Small intestine (tissue), 7 donors: ENCODE results near the gene GPS2. TPM values are rescaled to one million over a fixed set of nuclear protein-coding genes. Genes with fewer than 3 reads are reported as not detected.

Experiments
- DNase-seq, 2 donors: peaks; one replicate each; pipeline versions ENCODE4 v3.0.0 to v3.0.0-alpha.2; 2013
- FAIRE-seq: peaks from 2 replicates; lab custom pipeline; 2012; peaks lifted over from hg19 to GRCh38; lab: Jason Lieb, UNC
- H3K27ac ChIP-seq, 3 donors: one replicate each; pipeline ENCODE4 v1.5.1; 2013; ENCODE audit warnings: low read length in 2 of 3, mild to moderate bottlenecking in 2 of 3, control low read depth in 1 of 3, inconsistent platforms in 1 of 3, low read depth in 1 of 3, moderate library complexity in 1 of 3
- H3K27me3 ChIP-seq, 3 donors: one replicate each; pipeline ENCODE4 v1.6.1; 2013; ENCODE audit warnings: low read length in 3 of 3, inconsistent platforms in 1 of 3; ENCODE audit not compliant: control insufficient read depth in 3 of 3, insufficient read depth in 3 of 3
- H3K36me3 ChIP-seq, 3 donors: one replicate each; pipeline ENCODE4 v1.6.1; 2013; ENCODE audit warnings: low read length in 3 of 3, inconsistent platforms in 1 of 3, low read depth in 1 of 3, mild to moderate bottlenecking in 1 of 3, moderate library complexity in 1 of 3; ENCODE audit not compliant: control insufficient read depth in 3 of 3, insufficient read depth in 2 of 3
- H3K4me1 ChIP-seq, 3 donors: one replicate each; pipeline ENCODE4 v1.6.1; 2013; ENCODE audit warnings: low read length in 2 of 3, inconsistent platforms in 1 of 3, low read depth in 1 of 3, mild to moderate bottlenecking in 1 of 3, moderate library complexity in 1 of 3; ENCODE audit not compliant: control insufficient read depth in 3 of 3, insufficient read depth in 2 of 3
- H3K4me3 ChIP-seq, 3 donors: one replicate each; pipeline ENCODE4 v1.5.1; 2013; ENCODE audit warnings: low read length in 3 of 3, control low read depth in 1 of 3, inconsistent platforms in 1 of 3, low read depth in 1 of 3, mild to moderate bottlenecking in 1 of 3, moderate library complexity in 1 of 3
- H3K9me3 ChIP-seq, 2 donors: one replicate each; pipeline ENCODE4 v1.6.1; 2013; ENCODE audit warnings: low read depth in 1 of 2, low read length in 1 of 2; ENCODE audit not compliant: control insufficient read depth in 2 of 2, insufficient read depth in 1 of 2
- WGBS, 3 donors: extraction: QIAGEN DNeasy Blood & Tissue Kit; methylation state at CpG; one replicate each; pipeline ENCODE4 v1.1.7; 2013; 5-methylcytosine and 5-hydroxymethylcytosine counted together
- polyA plus RNA-seq, 4 donors: library from polyadenylated mRNA; stranded (reverse) in 3 of 4; unstranded in 1 of 4; fragments of 200-250 nt in 3 of 4; fragments of 120-200 nt in 1 of 4; gene quantifications; one replicate each; pipeline versions ENCODE4 v1.2.1 to v1.2.3, GENCODE V29; 2013
- donor health status: healthy with polysubstance abuse.
- donor health status: control.
- donor health status: control.
- donor health status: Bipolar disorder and iron deficiency.
- donor health status: healthy.

The GPS2 gene
- polyA plus RNA-seq, 4 donors, result 48.3 to 152 (median 86.3) TPM

DNA sequence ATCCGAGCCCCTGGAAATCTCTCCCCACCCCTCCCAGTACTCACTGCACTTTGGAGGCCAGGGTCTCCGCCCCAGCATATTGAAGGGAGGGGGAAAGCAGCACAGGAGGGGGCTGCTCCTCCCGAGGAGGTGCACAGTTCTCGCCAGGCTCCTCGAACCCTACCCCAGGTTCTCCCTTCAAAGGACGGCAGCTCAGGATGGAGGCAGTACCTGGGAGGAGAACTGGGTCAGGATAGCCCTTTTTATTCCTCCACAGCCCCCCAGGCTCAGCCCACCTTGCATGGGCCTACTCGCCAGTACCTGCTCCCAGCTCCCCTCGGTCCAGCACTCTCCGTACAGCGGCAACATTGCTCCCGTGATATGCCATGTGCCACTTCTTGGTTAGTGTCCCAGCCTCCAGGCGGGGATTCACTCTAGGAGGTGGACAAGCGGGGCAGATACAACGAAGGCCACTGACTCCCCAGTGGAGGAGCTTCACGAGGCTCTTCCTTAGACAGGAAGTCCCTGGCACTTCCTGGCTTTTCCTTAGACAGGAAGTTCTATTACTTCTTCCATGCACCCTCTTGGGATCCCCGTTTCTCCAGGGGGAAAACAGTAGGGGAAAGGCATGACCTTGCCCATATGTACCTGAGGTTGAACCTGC is 2.1 kb upstream of the GPS2 start:
- 88 to 89% (median 88%) methylated on average over 16 of the region's 16 CpGs for WGBS, 3 donors
- Histone ChIP-seq H3K4me3 (no peak overlapping the region), H3K9me3 (no peaks in the 10 kb centered on the region), H3K4me1 (peaks cover 3 to 16% (median 3%) of the 10 kb centered on the region in 3 donors), H3K36me3 (peaks cover 7 to 76% (median 14%) of the 10 kb centered on the region in 3 donors), H3K27me3 (no peaks in the 10 kb centered on the region), H3K27ac (no peak overlapping the region)
- DNase-seq, result no peak
- no peak for FAIRE-seq

DNA sequence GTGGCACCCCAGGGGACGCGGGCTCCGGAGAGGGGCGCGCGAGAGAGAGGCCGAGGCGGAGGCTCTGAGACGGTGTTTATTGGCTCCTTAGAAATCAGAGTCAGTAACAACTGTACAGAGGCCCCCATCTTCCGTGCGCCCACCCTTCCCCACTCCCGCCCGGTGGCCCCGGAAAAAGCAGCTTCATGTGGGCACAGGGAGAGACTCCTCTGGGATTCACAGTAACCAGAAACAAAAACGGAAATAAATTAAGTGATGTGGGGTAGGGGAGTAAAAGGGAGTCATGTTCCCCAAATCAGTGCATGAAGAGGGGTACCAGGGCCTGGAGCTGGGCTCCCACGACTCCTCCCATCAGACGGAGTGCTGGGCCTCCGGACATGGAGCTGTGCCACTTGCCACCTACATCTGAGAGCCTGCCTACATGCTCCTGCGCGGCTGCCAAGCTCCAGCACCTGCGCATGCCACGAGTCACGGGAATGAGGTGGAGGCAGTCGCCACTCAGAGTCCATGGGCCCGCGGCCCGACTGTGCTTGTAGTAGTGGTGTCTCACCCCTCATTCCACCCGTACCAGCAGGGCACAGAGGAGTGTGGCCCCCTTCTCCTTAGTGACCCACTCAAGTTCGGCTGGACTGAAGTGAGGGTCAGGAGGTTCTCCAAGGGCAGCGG is 543 bp upstream of the GPS2 start:
- 19 to 37% (median 31%) methylated on average over 30 of the region's 30 CpGs for WGBS, 3 donors
- Histone ChIP-seq H3K9me3 (no peaks in the 10 kb centered on the region), H3K27ac (peak overlapping the region; percentile 93 to 95 (median 93)), H3K4me1 (peaks cover 3 to 16% (median 3%) of the 10 kb centered on the region in 3 donors), H3K4me3 (peak overlapping the region; percentile 79 to 99 (median 97)), H3K36me3 (peaks cover 7 to 74% (median 18%) of the 10 kb centered on the region in 3 donors), H3K27me3 (no peaks in the 10 kb centered on the region)
- FAIRE-seq (no peak), DNase-seq (no peak)

DNA sequence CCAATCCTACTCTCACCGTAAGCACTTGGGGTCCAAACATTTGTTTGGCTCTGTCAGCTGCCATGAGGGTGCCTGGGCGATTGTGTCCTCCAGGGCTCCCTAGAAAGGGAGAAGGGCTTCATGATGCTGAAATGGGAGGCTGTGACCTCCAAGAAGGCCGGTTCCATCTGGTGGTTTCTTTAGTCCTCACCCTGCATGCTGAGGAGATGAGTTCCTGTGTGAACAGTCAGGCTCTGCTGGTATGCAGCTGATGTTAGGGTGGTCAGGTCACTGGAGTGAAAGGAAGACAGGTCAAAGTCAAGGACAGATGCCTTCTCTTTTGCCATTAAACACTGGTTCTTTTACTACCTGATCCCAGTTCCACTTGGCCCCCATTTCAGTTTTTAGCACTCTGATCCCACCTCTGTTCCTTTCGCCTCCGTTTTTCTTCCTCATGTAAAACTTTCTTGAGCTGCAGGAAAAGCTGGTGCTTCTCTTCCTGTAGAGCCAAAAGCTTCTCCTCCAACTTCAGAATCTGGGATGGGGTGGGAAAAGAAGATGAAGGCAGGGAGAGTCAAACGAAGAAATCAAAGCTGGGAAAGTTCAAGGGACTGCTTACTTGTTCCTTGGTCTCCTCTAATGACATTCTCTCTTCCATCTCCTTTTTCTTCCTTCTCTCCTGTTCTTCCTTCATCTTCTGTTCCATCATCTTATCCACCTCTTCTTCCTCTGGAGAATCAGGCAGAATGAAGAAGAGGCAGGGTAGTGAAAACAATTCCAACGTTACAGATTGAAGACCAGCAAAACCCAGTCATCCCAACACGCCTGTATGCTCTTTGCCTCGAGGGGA is 1.1 kb downstream of the GPS2 start:
- Histone ChIP-seq H3K36me3 (peaks cover 7 to 74% (median 26%) of the 10 kb centered on the region in 3 donors), H3K4me1 (peaks cover 5 to 27% (median 9%) of the 10 kb centered on the region in 3 donors), H3K27ac (peak overlapping the region in 2 of 3 donors; percentile 85 to 93), H3K4me3 (peak overlapping the region; percentile 79 to 99 (median 97)), H3K9me3 (no peaks in the 10 kb centered on the region), H3K27me3 (no peaks in the 10 kb centered on the region)
- DNase-seq (no peak), FAIRE-seq (no peak)
- 36 to 44% (median 44%) methylated on average over 9 of the region's 9 CpGs for WGBS, 3 donors

DNA sequence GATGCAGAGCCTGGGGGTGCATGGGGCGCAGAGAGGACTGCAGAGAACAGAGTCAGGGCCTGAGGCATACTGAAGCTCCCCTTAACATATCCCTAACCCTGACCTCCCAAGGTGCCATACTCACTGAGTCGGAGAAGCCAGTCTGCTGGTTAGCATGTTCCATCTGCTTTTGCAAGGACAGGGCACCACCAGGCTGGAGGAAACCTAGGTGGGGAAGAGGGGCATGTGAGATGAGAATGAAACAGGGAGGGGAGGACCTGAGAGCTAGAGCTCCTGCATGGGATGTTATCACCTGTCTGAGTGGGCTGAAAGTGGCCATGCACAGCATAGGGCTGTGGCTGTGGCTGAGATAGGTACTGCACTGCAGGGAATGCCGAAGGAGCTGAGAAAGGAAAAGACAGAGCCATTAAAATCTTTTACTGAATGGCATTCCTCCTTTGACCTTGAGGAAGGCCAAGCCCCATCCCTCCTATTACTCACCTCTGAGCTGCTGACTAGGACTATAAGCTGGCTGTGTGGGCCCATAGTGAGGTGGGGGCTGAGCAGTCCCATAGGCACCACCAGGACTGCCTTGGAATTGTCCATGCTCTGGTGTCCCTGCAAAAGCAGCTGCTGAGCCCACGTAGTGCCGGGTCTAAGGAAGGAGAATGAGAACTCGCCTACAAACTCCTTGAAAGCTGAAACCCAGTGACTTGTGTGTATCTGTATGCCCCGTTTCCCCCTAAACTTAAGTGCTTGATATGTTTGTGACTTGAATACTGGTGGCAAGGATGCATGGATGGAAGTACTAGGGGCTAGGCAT is 1.9 kb downstream of the GPS2 start:
- FAIRE-seq (no peak), DNase-seq (no peak)
- no peak overlapping the region for H3K4me3 ChIP-seq
- H3K27ac ChIP-seq, result peak overlapping the region in 1 of 3 donors; percentile 93
- peaks cover 7 to 67% (median 26%) of the 10 kb centered on the region in 3 donors for H3K36me3 ChIP-seq
- no peaks in the 10 kb centered on the region for H3K27me3 ChIP-seq
- no peaks in the 10 kb centered on the region for H3K9me3 ChIP-seq
- H3K4me1 ChIP-seq, result peaks cover 2 to 31% (median 9%) of the 10 kb centered on the region in 3 donors
- 79 to 84% (median 81%) methylated on average over 7 of the region's 7 CpGs for whole genome bisulfite sequencing, 3 donors

DNA sequence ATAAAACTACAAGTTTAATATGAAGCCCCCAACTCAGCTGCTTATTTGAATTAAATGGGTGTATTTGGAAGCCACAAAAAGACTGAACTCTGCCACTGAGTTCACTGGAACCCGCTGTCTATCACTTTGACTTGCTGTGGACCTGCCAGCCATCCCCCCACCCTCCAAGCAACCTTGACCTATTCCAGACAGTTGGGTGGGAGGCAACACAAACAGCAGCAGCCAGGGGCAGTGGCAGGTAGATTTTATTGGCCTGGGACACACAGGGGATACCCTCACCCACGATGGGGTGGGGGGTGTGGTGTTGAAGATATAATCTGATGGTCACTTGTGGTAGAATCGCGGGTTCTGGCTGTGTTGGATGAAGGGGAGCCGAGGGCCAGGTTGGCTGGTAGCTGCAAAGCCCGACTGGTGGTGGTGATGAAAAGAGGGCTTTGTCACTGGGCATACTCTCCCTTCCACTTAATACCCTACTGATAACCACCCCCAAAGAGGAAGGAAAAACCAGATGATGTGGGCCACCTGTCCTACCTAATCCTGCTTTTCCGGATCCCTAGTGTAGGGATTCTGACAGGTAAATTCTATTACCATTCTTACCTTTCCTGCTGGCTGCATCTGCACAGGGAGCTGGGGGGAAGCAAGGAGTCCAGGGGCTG is 2.6 kb downstream of the GPS2 start:
- FAIRE-seq, result no peak
- peaks cover 2 to 31% (median 9%) of the 10 kb centered on the region in 3 donors for H3K4me1 ChIP-seq

DNA sequence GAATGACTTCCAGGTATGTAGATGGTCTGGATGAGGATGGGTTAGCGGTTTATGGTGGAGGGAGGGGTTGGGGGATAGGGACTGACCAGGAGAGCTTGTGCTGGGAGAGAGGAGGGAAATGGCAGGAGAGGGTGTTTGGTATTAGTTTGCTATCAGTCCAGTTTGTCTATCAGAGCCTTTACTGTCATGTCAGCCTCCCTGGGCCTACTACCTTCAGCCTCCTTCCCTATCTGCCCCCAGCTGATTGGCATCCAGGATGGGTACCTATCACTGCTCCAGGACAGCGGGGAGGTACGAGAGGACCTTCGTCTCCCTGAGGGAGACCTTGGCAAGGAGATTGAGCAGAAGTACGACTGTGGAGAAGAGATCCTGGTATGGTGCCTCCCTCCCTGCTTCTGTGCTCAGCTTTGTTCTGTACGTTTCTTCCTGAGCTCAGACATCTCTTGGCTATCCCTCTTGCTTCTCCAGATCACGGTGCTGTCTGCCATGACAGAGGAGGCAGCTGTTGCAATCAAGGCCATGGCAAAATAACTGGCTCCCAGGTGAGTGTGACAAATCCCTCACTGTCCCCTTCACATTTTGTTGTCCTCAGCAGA is 4.0 kb downstream of the GPS2 start:
- no peaks in the 10 kb centered on the region for H3K27me3 ChIP-seq
- DNase-seq, result no peak
- WGBS, 3 donors, result 77 to 85% (median 78%) methylated on average over 7 of the region's 7 CpGs
- H3K9me3 ChIP-seq, result no peaks in the 10 kb centered on the region
- no peak overlapping the region for H3K27ac ChIP-seq
- peaks cover 2 to 33% (median 9%) of the 10 kb centered on the region in 3 donors for H3K4me1 ChIP-seq
- H3K4me3 ChIP-seq, result no peak overlapping the region
- H3K36me3 ChIP-seq, result peaks cover 5 to 49% (median 23%) of the 10 kb centered on the region in 3 donors
- FAIRE-seq, result no peak

More for the DNA sequence above, 2.6 kb downstream of the GPS2 start:
- Histone ChIP-seq H3K4me3 (no peak overlapping the region), H3K36me3 (peaks cover 7 to 61% (median 25%) of the 10 kb centered on the region in 3 donors), H3K27me3 (no peaks in the 10 kb centered on the region), H3K9me3 (no peaks in the 10 kb centered on the region), H3K27ac (no peak overlapping the region)
- no peak for DNase-seq
- 63 to 76% (median 71%) methylated on average over 7 of the region's 7 CpGs for WGBS, 3 donors

DNA sequence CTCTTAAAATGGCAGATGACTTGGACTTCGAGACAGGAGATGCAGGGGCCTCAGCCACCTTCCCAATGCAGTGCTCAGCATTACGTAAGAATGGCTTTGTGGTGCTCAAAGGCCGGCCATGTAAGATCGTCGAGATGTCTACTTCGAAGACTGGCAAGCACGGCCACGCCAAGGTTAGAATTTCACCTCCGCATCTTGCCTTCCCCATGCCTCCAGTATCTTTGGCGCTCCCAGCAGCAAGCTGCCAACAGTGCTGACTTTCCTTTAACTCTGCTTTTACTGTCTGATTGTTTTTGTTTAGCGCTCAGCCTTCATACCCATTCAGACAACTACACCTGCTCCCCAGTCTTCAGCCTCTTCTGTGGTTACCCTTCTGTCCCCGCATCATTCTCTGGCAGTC is 5.5 kb downstream of the GPS2 start:
- peak overlapping the region in 2 of 3 donors; percentile 27 to 98 for H3K27ac ChIP-seq
- H3K4me1 ChIP-seq, result peaks cover 2 to 26% (median 6%) of the 10 kb centered on the region in 3 donors
- peaks cover 5 to 43% (median 23%) of the 10 kb centered on the region in 3 donors for H3K36me3 ChIP-seq
- DNase-seq (no peak), FAIRE-seq (no peak)
- H3K27me3 ChIP-seq, result no peaks in the 10 kb centered on the region
- H3K9me3 ChIP-seq, result no peaks in the 10 kb centered on the region
- no peak overlapping the region for H3K4me3 ChIP-seq
- 73 to 80% (median 80%) methylated on average over 12 of the region's 12 CpGs for whole genome bisulfite sequencing, 3 donors
